Ramos (cell line): Measurements from ENCODE around the gene ASNS.

Source experiments
- in situ Hi-C: fragments of 300-500 bp; cut with MboI; formaldehyde crosslinking; loops from one replicate; pipeline ENCODE4 v1.14.3; 2022; ENCODE audit warnings: low sequenced_read_pairs; ENCODE audit not compliant: unreplicated experiment

Gene ASNS

GRCh38 chr7:97845622-97846203 lies 26.5 kb downstream of the ASNS start:
- in situ Hi-C loops: loop anchor here (25.0 kb wide), 1 partner anchor 1933 kb away; no protein-coding TSS in a partner anchor

- in situ Hi-C loops: loop anchor here (25.0 kb wide), 1 partner anchor 1932 kb away; no protein-coding TSS in a partner anchor
These were observed 28.2 kb downstream of the ASNS start for GRCh38 chr7:97844036-97844435.

- in situ Hi-C loops: loop anchor here (25.0 kb wide), 1 partner anchor 1931 kb away; no protein-coding TSS in a partner anchor
These were observed 29.3 kb downstream of the ASNS start for GRCh38 chr7:97842772-97843345.

DNA sequence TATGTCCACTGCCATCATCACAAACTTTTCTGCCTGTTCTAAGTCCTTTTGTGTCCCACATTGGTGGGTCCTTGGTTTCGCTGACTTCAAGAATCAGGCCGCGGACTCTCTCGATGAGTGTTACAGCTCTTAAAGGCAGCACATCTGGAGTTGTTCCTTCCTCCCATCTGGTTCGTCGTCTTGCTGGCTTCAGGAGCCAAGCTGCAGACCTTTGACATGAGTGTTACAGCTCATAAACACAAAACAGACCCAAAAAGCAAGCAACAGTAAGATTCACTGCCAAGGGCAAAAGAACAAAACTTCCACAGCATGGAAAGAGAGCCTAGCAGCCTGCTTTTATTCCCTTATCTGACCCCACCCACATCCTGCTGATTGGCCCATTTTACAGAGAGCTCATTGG lies 30.2 kb downstream of the ASNS start:
- in situ Hi-C loops: loop anchor here (25.0 kb wide), 1 partner anchor 1930 kb away; no protein-coding TSS in a partner anchor

- in situ Hi-C loops: loop anchor here (5.0 to 25.0 kb wide), 2 partner anchors 733 to 1923 kb away; no protein-coding TSS in a partner anchor
These were observed 36.7 kb downstream of the ASNS start for GRCh38 chr7:97835296-97836138.

- in situ Hi-C loops: no loop called here
These were observed 53.0 kb downstream of the ASNS start for GRCh38 chr7:97819161-97819560.

- in situ Hi-C loops: no loop called here
These were observed 54.0 kb downstream of the ASNS start for GRCh38 chr7:97818066-97818663.
